HTERT RPE-1 (cell line): ENCODE results near the gene NPLOC4.

Experiments
- in situ Hi-C: fragments of 300-500 bp; cut with MboI; formaldehyde crosslinking; loops from 4 replicates; pipeline ENCODE4 v1.14.3; 2020; ENCODE audit warnings: low sequenced_read_pairs

Gene NPLOC4

GRCh38 chr17:81509972-81510784, 126.7 kb downstream of the NPLOC4 start:
- in situ Hi-C loops: no loop called here

GRCh38 chr17:81509207-81509971, 127.5 kb downstream of the NPLOC4 start:
- in situ Hi-C loops: no loop called here

- in situ Hi-C loops: no loop called here
Observed at GRCh38 chr17:81508639-81509206, 128.2 kb downstream of the NPLOC4 start.
